T-cell (primary cell): ENCODE measurements around the gene SCARB1. TPM values are rescaled to one million over a fixed set of nuclear protein-coding genes. Genes with fewer than 3 reads are reported as not detected.

ENCODE experiments used
- ATAC-seq, 4 experiments: fragments of 200-7000 bp in 3 of 4; fragments of 150-1000 bp in 1 of 4; cut with Tn5 transposase; replicated peaks in 1 of 4; 1 replicate in 3 of 4; 2 replicates in 1 of 4; pipeline ENCODE4 v1.10.0; 2021; ENCODE audit warnings: moderate library complexity in 3 of 4, mild to moderate bottlenecking in 2 of 4, moderate number of reproducible peaks in 1 of 4
- CTCF ChIA-PET, 2 donors: fragments of 300-600 bp; sonication (Branson Sonifier 250); formaldehyde crosslinking; loops; one replicate each; lab custom pipeline; 2022; ENCODE audit warnings: antibody characterized with exemption in 2 of 2; lab: Charles Lee
- POLR2A ChIA-PET, 2 donors: fragments of 300-600 bp; sonication (Branson Sonifier 250); formaldehyde crosslinking; loops; one replicate each; lab custom pipeline; 2022; ENCODE audit warnings: antibody characterized with exemption in 2 of 2; lab: Charles Lee
- DNase-seq, 35 experiments: peaks; one replicate each; pipeline versions ENCODE4 v3.0.0 to v3.0.0-alpha.2; 2013 to 2023
- H3K27ac ChIP-seq: one replicate; pipeline ENCODE4 v1.5.1; 2013; ENCODE audit warnings: low read length
- H3K27me3 ChIP-seq, 2 experiments: replicated peaks in 1 of 2; 1 replicate in 1 of 2; 2 replicates in 1 of 2; pipeline versions ENCODE4 v1.6.1 to v1.7.0; 2013; ENCODE audit warnings: low read length in 1 of 2, mixed read lengths in 1 of 2; ENCODE audit not compliant: control insufficient read depth in 2 of 2, insufficient read depth in 2 of 2; ENCODE audit errors: extremely low read depth in 1 of 2
- H3K36me3 ChIP-seq, 2 donors: 1 replicate in 1 of 2; 2 replicates in 1 of 2; pipeline versions ENCODE4 v1.6.1 to v1.7.0; 2013; ENCODE audit warnings: low read length in 1 of 2; ENCODE audit not compliant: control insufficient read depth in 2 of 2, insufficient read depth in 1 of 2; ENCODE audit errors: extremely low read depth in 1 of 2
- H3K4me1 ChIP-seq, 2 experiments: 1 replicate in 1 of 2; 2 replicates in 1 of 2; pipeline versions ENCODE4 v1.6.1 to v1.7.0; 2013; ENCODE audit warnings: low read length in 2 of 2, mixed read lengths in 1 of 2; ENCODE audit not compliant: insufficient read depth in 2 of 2, control insufficient read depth in 1 of 2; ENCODE audit errors: extremely low read depth in 1 of 2
- H3K4me3 ChIP-seq, 2 donors: 1 replicate in 1 of 2; 2 replicates in 1 of 2; pipeline versions ENCODE4 v1.5.1 to v1.7.0; 2013; ENCODE audit warnings: mild to moderate bottlenecking in 2 of 2, low read length in 1 of 2, moderate library complexity in 1 of 2; ENCODE audit not compliant: control insufficient read depth in 1 of 2; ENCODE audit errors: extremely low read depth in 1 of 2
- H3K9me3 ChIP-seq: 2 replicates; pipeline ENCODE4 v1.7.0; 2013
- H3K27ac Mint-ChIP-seq, 2 donors: one replicate each; pipeline ENCODE4 v1.8.0; 2020 to 2021; ENCODE audit warnings: mild to moderate bottlenecking in 2 of 2, mixed read lengths in 2 of 2
- H3K27me3 Mint-ChIP-seq, 2 donors: one replicate each; pipeline ENCODE4 v1.8.0; 2021 to 2022; ENCODE audit warnings: mixed read lengths in 2 of 2
- H3K36me3 Mint-ChIP-seq: one replicate; pipeline ENCODE4 v1.8.0; 2021; ENCODE audit warnings: mixed read lengths
- H3K4me1 Mint-ChIP-seq, 3 donors: one replicate each; pipeline ENCODE4 v1.8.0; 2020 to 2022; ENCODE audit warnings: mixed read lengths in 3 of 3, mild to moderate bottlenecking in 1 of 3
- H3K4me3 Mint-ChIP-seq, 3 donors: one replicate each; pipeline ENCODE4 v1.8.0; 2020 to 2022; ENCODE audit warnings: mild to moderate bottlenecking in 3 of 3, mixed read lengths in 3 of 3, moderate library complexity in 3 of 3
- H3K9me3 Mint-ChIP-seq, 3 donors: one replicate each; pipeline ENCODE4 v1.8.0; 2020 to 2022; ENCODE audit warnings: mixed read lengths in 3 of 3
- WGBS: methylation state at CpG from one replicate; pipeline ENCODE4 v1.1.5; 2013; ENCODE audit warnings: missing lambda C conversion rate; ENCODE audit not compliant: insufficient coverage; 5-methylcytosine and 5-hydroxymethylcytosine counted together
- total RNA-seq, 35 experiments: library from RNA in 6 of 35; stranded (reverse) in 6 of 35; fragments of 120-200 nt in 1 of 35; gene quantifications; one replicate each; pipeline versions ENCODE4 v1.2.1 to v1.2.4 and lab custom pipeline; 2013 to 2026

Gene SCARB1
- total RNA-seq, 5 donors from 2014 or later (not counting 1 experiment from before 2014, with no cell fraction given) = 3.1 to 5.6 (median 4.5) TPM

GRCh38 chr12:124734224-124734788 lies 129.4 kb downstream of the SCARB1 start:
- no peak for ATAC-seq
- H3K27ac ChIP-seq = no peak overlapping the region

GRCh38 chr12:124733086-124733485 lies 130.6 kb downstream of the SCARB1 start:
- no peaks in the 10 kb centered on the region for H3K36me3 ChIP-seq
- peaks cover 0 to 19% of the 10 kb centered on the region in 2 experiments for H3K27me3 ChIP-seq
- H3K27ac Mint-ChIP-seq = no peak overlapping the region
- no peaks in the 10 kb centered on the region for H3K9me3 Mint-ChIP-seq
- H3K27ac ChIP-seq = no peak overlapping the region
- H3K4me3 ChIP-seq = no peak overlapping the region
- POLR2A ChIA-PET = no interaction called here
- ATAC-seq (no peak), DNase-seq (no peak)
- H3K27me3 Mint-ChIP-seq = no peaks in the 10 kb centered on the region
- H3K4me3 Mint-ChIP-seq = no peak overlapping the region
- 83% methylated on average over 4 of the region's 6 CpGs for WGBS
- H3K4me1 Mint-ChIP-seq = peaks cover 18 to 20% (median 19%) of the 10 kb centered on the region in 3 donors
- CTCF ChIA-PET = no interaction called here
- peaks cover 0 to 18% of the 10 kb centered on the region in 2 experiments for H3K4me1 ChIP-seq
- no peaks in the 10 kb centered on the region for H3K9me3 ChIP-seq
- H3K36me3 Mint-ChIP-seq = no peaks in the 10 kb centered on the region

More at GRCh38 chr12:124734224-124734788, 129.4 kb downstream of the SCARB1 start:
- ChIA-PET POLR2A (interaction anchor here in 1 of 2 donors (0.6 kb wide), 1 partner anchor 175 kb away, joined by 3 read pairs; no protein-coding TSS in a partner anchor), CTCF (no interaction called here)
- Mint-ChIP-seq H3K9me3 (no peaks in the 10 kb centered on the region), H3K27me3 (no peaks in the 10 kb centered on the region), H3K4me3 (no peak overlapping the region), H3K27ac (no peak overlapping the region), H3K4me1 (peaks cover 19 to 20% (median 20%) of the 10 kb centered on the region in 3 donors), H3K36me3 (no peaks in the 10 kb centered on the region)
- Histone ChIP-seq H3K4me1 (peaks cover 0 to 23% of the 10 kb centered on the region in 2 experiments), H3K4me3 (no peak overlapping the region), H3K27me3 (peaks cover 0 to 28% of the 10 kb centered on the region in 2 experiments), H3K9me3 (no peaks in the 10 kb centered on the region), H3K36me3 (no peaks in the 10 kb centered on the region)
- 76% methylated on average over 13 of the region's 22 CpGs for WGBS
- DNase-seq = peak in 2 of 35 experiments; percentile 33 to 36

- Histone ChIP-seq H3K9me3 (no peaks in the 10 kb centered on the region), H3K36me3 (no peaks in the 10 kb centered on the region), H3K4me3 (no peak overlapping the region), H3K27me3 (peaks cover 0 to 14% of the 10 kb centered on the region in 2 experiments), H3K27ac (no peak overlapping the region), H3K4me1 (peaks cover 0 to 18% of the 10 kb centered on the region in 2 experiments)
- Mint-ChIP-seq H3K36me3 (no peaks in the 10 kb centered on the region), H3K9me3 (no peaks in the 10 kb centered on the region), H3K4me3 (no peak overlapping the region), H3K27me3 (no peaks in the 10 kb centered on the region), H3K4me1 (peaks cover 16 to 20% (median 17%) of the 10 kb centered on the region in 3 donors), H3K27ac (no peak overlapping the region)
- ChIA-PET CTCF (no interaction called here), POLR2A (no interaction called here)
- no peak for ATAC-seq
- 88% methylated on average over 16 of the region's 17 CpGs for WGBS
- no peak for DNase-seq
Observed at GRCh38 chr12:124732275-124733075, 131.2 kb downstream of the SCARB1 start.

- H3K4me3 Mint-ChIP-seq = no peak overlapping the region
- peaks cover 13 to 20% (median 14%) of the 10 kb centered on the region in 3 donors for H3K4me1 Mint-ChIP-seq
- H3K4me1 ChIP-seq = peaks cover 0 to 16% of the 10 kb centered on the region in 2 experiments
- H3K27me3 ChIP-seq = peaks cover 0 to 19% of the 10 kb centered on the region in 2 experiments
- H3K9me3 ChIP-seq = no peaks in the 10 kb centered on the region
- no peak overlapping the region for H3K27ac ChIP-seq
- WGBS = 83% methylated on average over 1 of the region's 2 CpGs
- no peak overlapping the region for H3K27ac Mint-ChIP-seq
- H3K4me3 ChIP-seq = no peak overlapping the region
- DNase-seq (no peak), ATAC-seq (no peak)
- ChIA-PET CTCF (no interaction called here), POLR2A (no interaction called here)
- H3K36me3 Mint-ChIP-seq = no peaks in the 10 kb centered on the region
- H3K9me3 Mint-ChIP-seq = no peaks in the 10 kb centered on the region
- no peaks in the 10 kb centered on the region for H3K36me3 ChIP-seq
- no peaks in the 10 kb centered on the region for H3K27me3 Mint-ChIP-seq
Observed at GRCh38 chr12:124731869-124732268, 131.8 kb downstream of the SCARB1 start.

GRCh38 chr12:124730455-124730932 lies 133.2 kb downstream of the SCARB1 start:
- no peak overlapping the region for H3K27ac ChIP-seq
- no peaks in the 10 kb centered on the region for H3K36me3 ChIP-seq
- no peak overlapping the region for H3K27ac Mint-ChIP-seq
- peaks cover 0 to 4% of the 10 kb centered on the region in 2 experiments for H3K4me1 ChIP-seq
- POLR2A ChIA-PET = no interaction called here
- peaks cover 0 to 25% of the 10 kb centered on the region in 2 experiments for H3K27me3 ChIP-seq
- H3K4me1 Mint-ChIP-seq = peaks cover 4 to 12% (median 7%) of the 10 kb centered on the region in 3 donors
- DNase-seq (no peak), ATAC-seq (no peak)
- H3K36me3 Mint-ChIP-seq = no peaks in the 10 kb centered on the region
- CTCF ChIA-PET = no interaction called here
- H3K9me3 ChIP-seq = no peaks in the 10 kb centered on the region
- H3K4me3 ChIP-seq = no peak overlapping the region
- H3K9me3 Mint-ChIP-seq = no peaks in the 10 kb centered on the region
- no peak overlapping the region for H3K4me3 Mint-ChIP-seq
- 72% methylated on average over 2 of the region's 3 CpGs for WGBS
- H3K27me3 Mint-ChIP-seq = peaks cover 0 to 4% of the 10 kb centered on the region in 2 donors

GRCh38 chr12:124727922-124728321 lies 135.7 kb downstream of the SCARB1 start:
- Mint-ChIP-seq H3K36me3 (no peaks in the 10 kb centered on the region), H3K27ac (no peak overlapping the region), H3K4me3 (no peak overlapping the region), H3K9me3 (no peaks in the 10 kb centered on the region), H3K4me1 (no peaks in the 10 kb centered on the region), H3K27me3 (peaks cover 0 to 4% of the 10 kb centered on the region in 2 donors)
- Histone ChIP-seq H3K36me3 (no peaks in the 10 kb centered on the region), H3K27me3 (peaks cover 0 to 22% of the 10 kb centered on the region in 2 experiments), H3K4me3 (no peak overlapping the region), H3K9me3 (no peaks in the 10 kb centered on the region), H3K27ac (no peak overlapping the region), H3K4me1 (no peaks in the 10 kb centered on the region)
- ChIA-PET CTCF (interaction anchor here in 1 of 2 donors (0.6 kb wide), 1 partner anchor 213 kb away, joined by 5 read pairs; no protein-coding TSS in a partner anchor), POLR2A (no interaction called here)
- ATAC-seq (no peak), DNase-seq (no peak)
- WGBS = 92% methylated on average over 5 of the region's 10 CpGs
